Coronary artery (tissue), 2 donors: Measurements from ENCODE around the gene ABCB1.

ENCODE experiments used
- DNase-seq: peaks from one replicate; pipeline ENCODE4 v3.0.0-alpha.2; 2017; ENCODE audit warnings: low spot score
- H3K27ac ChIP-seq, 2 donors: fragments of 200-600 bp; sonication (generic); one replicate each; pipeline ENCODE4 v1.5.1; 2016 to 2019
- H3K4me3 ChIP-seq: fragments of 200-600 bp; sonication (generic); 2 replicates; pipeline ENCODE4 v1.5.1; 2016; ENCODE audit warnings: mild to moderate bottlenecking, moderate library complexity
- TF ChIP-seq, protein P1 (sequence below): fragments of 200-600 bp; sonication (generic); IDR thresholded peaks from one replicate; pipeline ENCODE4 v1.5.1; 2019; ENCODE audit warnings: antibody characterized with exemption

ABCB1 gene

DNA sequence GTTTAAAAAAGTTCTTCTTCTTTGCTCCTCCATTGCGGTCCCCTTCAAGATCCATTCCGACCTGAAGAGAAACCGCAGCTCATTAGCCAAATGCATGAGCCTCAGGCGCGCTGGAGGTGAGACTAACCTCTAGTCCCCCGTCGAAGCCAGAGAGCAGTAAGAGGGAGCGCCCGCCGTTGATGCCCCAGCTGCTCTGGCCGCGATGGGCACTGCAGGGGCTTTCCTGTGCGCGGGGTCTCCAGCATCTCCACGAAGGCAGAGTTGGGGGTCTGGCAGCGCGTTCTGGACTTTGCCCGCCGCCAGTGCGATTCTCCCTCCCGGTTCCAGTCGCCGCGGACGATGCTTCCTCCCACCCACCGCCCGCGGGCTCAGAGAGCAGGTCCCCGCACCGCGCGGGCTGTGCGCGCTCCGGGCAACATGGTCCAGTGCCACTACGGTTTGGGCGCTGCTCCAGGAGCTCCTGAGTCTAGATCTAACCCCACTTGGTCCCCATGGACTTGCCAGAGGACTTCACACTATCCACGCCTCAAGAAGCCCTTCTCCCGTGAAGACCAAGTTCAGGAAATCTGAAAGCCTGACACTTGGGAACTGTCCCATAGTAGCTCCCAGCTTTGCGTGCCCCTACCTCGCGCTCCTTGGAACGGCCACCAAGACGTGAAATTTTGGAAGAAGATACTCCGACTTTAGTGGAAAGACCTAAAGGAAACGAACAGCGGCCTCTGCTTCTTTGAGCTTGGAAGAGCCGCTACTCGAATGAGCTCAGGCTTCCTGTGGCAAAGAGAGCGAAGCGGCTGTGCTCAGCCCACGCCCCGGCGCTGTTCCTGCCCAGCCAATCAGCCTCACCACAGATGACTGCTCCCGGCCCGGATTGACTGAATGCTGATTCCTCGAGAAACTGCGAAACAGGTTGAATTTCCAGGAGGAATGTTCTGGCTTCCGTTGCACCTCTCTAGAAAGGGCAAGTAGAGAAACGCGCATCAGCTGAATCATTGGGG, at the start of gene ABCB1:
TSS of gene ABCB1 (minus strand) at position 755 of the 995 bp plus-strand sequence. CDS start at position 55, 700 bp downstream.
- H3K4me3 ChIP-seq: peak within 1 kb of the TSS; percentile 67
- TF ChIP-seq, protein P1, sequence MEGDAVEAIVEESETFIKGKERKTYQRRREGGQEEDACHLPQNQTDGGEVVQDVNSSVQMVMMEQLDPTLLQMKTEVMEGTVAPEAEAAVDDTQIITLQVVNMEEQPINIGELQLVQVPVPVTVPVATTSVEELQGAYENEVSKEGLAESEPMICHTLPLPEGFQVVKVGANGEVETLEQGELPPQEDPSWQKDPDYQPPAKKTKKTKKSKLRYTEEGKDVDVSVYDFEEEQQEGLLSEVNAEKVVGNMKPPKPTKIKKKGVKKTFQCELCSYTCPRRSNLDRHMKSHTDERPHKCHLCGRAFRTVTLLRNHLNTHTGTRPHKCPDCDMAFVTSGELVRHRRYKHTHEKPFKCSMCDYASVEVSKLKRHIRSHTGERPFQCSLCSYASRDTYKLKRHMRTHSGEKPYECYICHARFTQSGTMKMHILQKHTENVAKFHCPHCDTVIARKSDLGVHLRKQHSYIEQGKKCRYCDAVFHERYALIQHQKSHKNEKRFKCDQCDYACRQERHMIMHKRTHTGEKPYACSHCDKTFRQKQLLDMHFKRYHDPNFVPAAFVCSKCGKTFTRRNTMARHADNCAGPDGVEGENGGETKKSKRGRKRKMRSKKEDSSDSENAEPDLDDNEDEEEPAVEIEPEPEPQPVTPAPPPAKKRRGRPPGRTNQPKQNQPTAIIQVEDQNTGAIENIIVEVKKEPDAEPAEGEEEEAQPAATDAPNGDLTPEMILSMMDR: no peak
- no peak within 1 kb of the TSS for H3K27ac ChIP-seq
- no peak for DNase-seq

GRCh38 chr7:87648316-87648715, 47.6 kb upstream of the ABCB1 start:
- no peak for DNase-seq
- Histone ChIP-seq H3K27ac (no peak overlapping the region), H3K4me3 (no peak overlapping the region)
- TF ChIP-seq, protein P1: no peak

GRCh38 chr7:87645446-87645845, 44.8 kb upstream of the ABCB1 start:
- no peak overlapping the region for H3K4me3 ChIP-seq
- H3K27ac ChIP-seq: no peak overlapping the region
- no peak for DNase-seq
- TF ChIP-seq, protein P1: no peak

- H3K27ac ChIP-seq: no peak overlapping the region
- H3K4me3 ChIP-seq: no peak overlapping the region
- DNase-seq: no peak
- TF ChIP-seq, protein P1: no peak
Measured at GRCh38 chr7:87635921-87636320, 35.2 kb upstream of the ABCB1 start.

DNA sequence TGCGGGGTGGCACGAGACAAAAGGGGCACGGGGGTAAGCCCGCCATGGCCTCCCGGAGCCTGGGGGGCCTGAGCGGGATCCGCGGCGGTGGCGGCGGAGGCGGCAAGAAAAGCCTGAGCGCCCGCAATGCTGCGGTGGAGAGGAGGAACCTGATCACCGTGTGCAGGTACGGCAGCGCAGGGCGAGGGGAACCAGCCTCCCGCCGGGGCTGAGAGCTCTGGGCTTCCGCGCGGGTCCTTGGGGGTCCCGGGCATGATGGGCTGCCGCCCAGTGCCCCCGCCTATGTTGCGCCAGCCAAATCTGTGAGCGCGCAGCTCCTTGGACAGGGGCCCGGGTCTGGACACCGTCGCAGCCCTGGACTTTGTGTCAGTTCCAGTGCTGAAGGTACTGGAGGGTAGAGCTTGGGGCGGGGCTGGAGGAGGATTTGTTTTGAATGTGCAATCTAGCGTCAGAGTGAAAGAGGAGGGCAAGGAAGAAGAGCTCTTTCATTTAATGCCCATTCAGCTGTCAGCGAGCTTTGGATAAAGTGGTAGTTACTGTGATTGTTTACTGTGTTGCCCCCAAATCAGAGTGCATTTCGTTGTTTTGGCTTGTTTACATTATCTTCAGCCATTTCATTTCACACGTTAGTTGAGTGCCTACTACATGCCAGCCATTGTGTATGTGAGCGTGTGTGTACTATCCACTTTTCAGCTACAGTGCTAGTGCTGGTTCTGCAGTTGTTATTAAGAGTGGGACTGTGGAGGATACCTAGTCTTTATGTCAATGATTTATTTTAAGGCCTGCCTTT, 28.3 kb upstream of the ABCB1 start:
- DNase-seq: no peak
- TF ChIP-seq, protein P1: no peak
- Histone ChIP-seq H3K27ac (no peak overlapping the region), H3K4me3 (peak overlapping the region; percentile 82)

DNA sequence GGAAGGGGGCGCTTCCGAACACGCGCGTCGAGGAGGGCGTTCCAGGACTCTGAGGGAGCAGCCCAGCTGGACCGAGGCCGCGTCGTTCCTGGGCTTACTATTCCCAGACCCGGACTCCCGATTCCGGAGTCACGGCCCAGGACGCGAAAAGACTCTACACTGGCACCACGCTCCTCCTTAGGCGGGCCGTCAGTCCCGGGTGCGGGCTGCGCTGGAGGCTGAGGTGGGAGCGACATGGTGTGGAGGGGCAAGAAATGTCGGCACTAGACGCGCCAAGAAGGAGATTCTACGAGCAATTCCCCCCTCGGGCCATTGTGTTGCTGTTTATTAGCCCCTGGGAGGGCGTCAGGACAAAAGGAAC, 26.9 kb upstream of the ABCB1 start:
- TF ChIP-seq, protein P1: no peak
- no peak for DNase-seq
- Histone ChIP-seq H3K4me3 (peak overlapping the region; percentile 82), H3K27ac (no peak overlapping the region)
